Hepatocyte (in vitro differentiated cells): ENCODE results near the gene RUSC1. TPM values are rescaled to one million over a fixed set of nuclear protein-coding genes. Genes with fewer than 3 reads are reported as not detected.

ENCODE experiments used
- DNase-seq: peaks from one replicate; pipeline ENCODE4 v3.0.0-alpha.2; 2016; ENCODE audit warnings: low spot score
- H2AFZ ChIP-seq: fragments of 200-600 bp; sonication (generic); 2 replicates; pipeline ENCODE4 v1.6.0; 2016; ENCODE audit warnings: antibody characterized with exemption, mild to moderate bottlenecking
- H3K27ac ChIP-seq: fragments of 200-600 bp; sonication (generic); 2 replicates; pipeline ENCODE4 v1.5.1; 2016; ENCODE audit warnings: mild to moderate bottlenecking
- H3K27me3 ChIP-seq: fragments of 200-600 bp; sonication (generic); 2 replicates; pipeline ENCODE4 v1.6.1; 2016
- H3K36me3 ChIP-seq: fragments of 200-600 bp; sonication (generic); replicated peaks from 2 replicates; pipeline ENCODE4 v1.5.1; 2016; ENCODE audit warnings: low read depth; ENCODE audit not compliant: insufficient read depth
- H3K4me1 ChIP-seq: fragments of 200-600 bp; sonication (generic); 2 replicates; pipeline ENCODE4 v1.5.1; 2016; ENCODE audit warnings: mild to moderate bottlenecking, moderate library complexity; ENCODE audit not compliant: insufficient read depth
- H3K4me2 ChIP-seq: fragments of 200-600 bp; sonication (generic); 2 replicates; pipeline ENCODE4 v1.6.0; 2016
- H3K4me3 ChIP-seq: fragments of 200-600 bp; sonication (generic); 2 replicates; pipeline ENCODE4 v1.5.1; 2016; ENCODE audit warnings: mild to moderate bottlenecking
- H3K79me2 ChIP-seq: fragments of 200-600 bp; sonication (generic); 2 replicates; pipeline ENCODE4 v1.6.0; 2017; ENCODE audit warnings: mild to moderate bottlenecking
- H3K9me2 ChIP-seq: fragments of 200-600 bp; sonication (generic); replicated peaks from 2 replicates; pipeline ENCODE4 v1.6.0; 2017; ENCODE audit warnings: mild to moderate bottlenecking; ENCODE audit not compliant: insufficient read depth
- H3K9me3 ChIP-seq: fragments of 200-600 bp; sonication (generic); 2 replicates; pipeline ENCODE4 v1.5.1; 2016; ENCODE audit warnings: low read depth, mild to moderate bottlenecking
- H4K20me1 ChIP-seq: fragments of 200-600 bp; sonication (generic); 2 replicates; pipeline ENCODE4 v1.6.0; 2016; ENCODE audit warnings: mild to moderate bottlenecking; ENCODE audit not compliant: insufficient read depth, poor library complexity, severe bottlenecking
- EZH2 ChIP-seq: fragments of 200-600 bp; sonication (generic); IDR thresholded peaks from 2 replicates; pipeline ENCODE4 v1.6.1; 2016; ENCODE audit warnings: antibody characterized with exemption, mild to moderate bottlenecking, borderline replicate concordance
- EZH2phosphoT487 ChIP-seq: fragments of 200-600 bp; sonication (generic); IDR thresholded peaks from one replicate; pipeline ENCODE4 v1.6.1; 2018; ENCODE audit warnings: antibody characterized with exemption, mild to moderate bottlenecking, low read depth, moderate library complexity; ENCODE audit not compliant: unreplicated experiment, severe bottlenecking
- WGBS: methylation state at CpG from one replicate; pipeline ENCODE4 v1.1.6; 2016; ENCODE audit warnings: low lambda C conversion rate; ENCODE audit errors: missing lambda C conversion rate; 5-methylcytosine and 5-hydroxymethylcytosine counted together
- polyA plus RNA-seq: library from polyadenylated mRNA; unstranded; fragments of >200 nt; fragmentation: Nextera tagmentation; extraction: Ambion mirVana; gene quantifications from 2 replicates; pipeline ENCODE4 v1.2.1, GENCODE V29; 2016
- total RNA-seq: library from RNA; depleted of rRNA; stranded (reverse); fragments of >200 nt; gene quantifications from 2 replicates; pipeline ENCODE4 v1.2.3, GENCODE V29; 2014
- TF ChIP-seq, protein P1 (sequence below): fragments of 200-600 bp; sonication (generic); IDR thresholded peaks from 2 replicates; pipeline ENCODE4 v1.5.1; 2016; ENCODE audit warnings: antibody characterized with exemption, mild to moderate bottlenecking; ENCODE audit not compliant: poor library complexity

RUSC1 gene
- total and polyA plus RNA-seq, 2 experiments from 2014 or later, result 22.3 to 48.4 TPM

GRCh38 chr1:155296661-155297060 is 24.0 kb upstream of the RUSC1 start:
- DNase-seq, result no peak
- Histone ChIP-seq H3K4me2 (no peak overlapping the region), H3K36me3 (no peaks in the 10 kb centered on the region), H3K9me2 (no peaks in the 10 kb centered on the region), H3K4me1 (peaks cover 6% of the 10 kb centered on the region), H3K79me2 (no peaks in the 10 kb centered on the region), H3K27me3 (peaks cover 45% of the 10 kb centered on the region), H3K4me3 (no peak overlapping the region), H4K20me1 (no peaks in the 10 kb centered on the region), H3K27ac (no peak overlapping the region), H2AFZ (no peak overlapping the region), H3K9me3 (no peaks in the 10 kb centered on the region)
- 94% methylated on average over 3 of the region's 3 CpGs for WGBS
- TF ChIP-seq, protein P1, sequence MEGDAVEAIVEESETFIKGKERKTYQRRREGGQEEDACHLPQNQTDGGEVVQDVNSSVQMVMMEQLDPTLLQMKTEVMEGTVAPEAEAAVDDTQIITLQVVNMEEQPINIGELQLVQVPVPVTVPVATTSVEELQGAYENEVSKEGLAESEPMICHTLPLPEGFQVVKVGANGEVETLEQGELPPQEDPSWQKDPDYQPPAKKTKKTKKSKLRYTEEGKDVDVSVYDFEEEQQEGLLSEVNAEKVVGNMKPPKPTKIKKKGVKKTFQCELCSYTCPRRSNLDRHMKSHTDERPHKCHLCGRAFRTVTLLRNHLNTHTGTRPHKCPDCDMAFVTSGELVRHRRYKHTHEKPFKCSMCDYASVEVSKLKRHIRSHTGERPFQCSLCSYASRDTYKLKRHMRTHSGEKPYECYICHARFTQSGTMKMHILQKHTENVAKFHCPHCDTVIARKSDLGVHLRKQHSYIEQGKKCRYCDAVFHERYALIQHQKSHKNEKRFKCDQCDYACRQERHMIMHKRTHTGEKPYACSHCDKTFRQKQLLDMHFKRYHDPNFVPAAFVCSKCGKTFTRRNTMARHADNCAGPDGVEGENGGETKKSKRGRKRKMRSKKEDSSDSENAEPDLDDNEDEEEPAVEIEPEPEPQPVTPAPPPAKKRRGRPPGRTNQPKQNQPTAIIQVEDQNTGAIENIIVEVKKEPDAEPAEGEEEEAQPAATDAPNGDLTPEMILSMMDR, result no peak
- TF ChIP-seq EZH2, result no peak
- no peak for TF ChIP-seq EZH2phosphoT487

DNA sequence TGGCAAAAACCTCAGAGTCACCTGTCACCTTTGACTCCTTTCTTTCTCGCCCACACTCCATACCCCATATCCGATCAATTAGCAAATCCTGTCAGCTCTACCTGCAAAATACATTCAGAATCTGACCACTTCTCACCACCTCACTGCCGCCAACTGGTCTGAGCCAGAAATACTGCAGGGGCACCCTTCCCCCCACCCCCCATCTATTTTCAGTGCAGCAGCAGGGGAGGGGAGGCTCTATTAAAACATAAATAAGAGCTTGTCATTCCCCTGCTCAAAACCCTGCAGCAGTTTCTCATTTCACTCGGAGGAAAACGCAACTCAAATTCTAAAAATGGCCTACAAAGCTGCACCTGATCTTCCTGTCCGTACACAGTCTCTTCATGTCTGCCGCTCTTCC is 23.3 kb upstream of the RUSC1 start:
- peaks cover 45% of the 10 kb centered on the region for H3K27me3 ChIP-seq
- no peak overlapping the region for H3K4me3 ChIP-seq
- no peak overlapping the region for H3K27ac ChIP-seq
- WGBS, result 84% methylated on average over 7 of the region's 7 CpGs
- H3K4me2 ChIP-seq, result no peak overlapping the region
- H4K20me1 ChIP-seq, result no peaks in the 10 kb centered on the region
- no peak for DNase-seq
- no peaks in the 10 kb centered on the region for H3K79me2 ChIP-seq
- H3K9me3 ChIP-seq, result no peaks in the 10 kb centered on the region
- TF ChIP-seq EZH2 (no peak), EZH2phosphoT487 (no peak)
- TF ChIP-seq, protein P1, result no peak
- no peak overlapping the region for H2AFZ ChIP-seq
- no peaks in the 10 kb centered on the region for H3K9me2 ChIP-seq
- no peaks in the 10 kb centered on the region for H3K36me3 ChIP-seq
- H3K4me1 ChIP-seq, result peaks cover 6% of the 10 kb centered on the region

DNA sequence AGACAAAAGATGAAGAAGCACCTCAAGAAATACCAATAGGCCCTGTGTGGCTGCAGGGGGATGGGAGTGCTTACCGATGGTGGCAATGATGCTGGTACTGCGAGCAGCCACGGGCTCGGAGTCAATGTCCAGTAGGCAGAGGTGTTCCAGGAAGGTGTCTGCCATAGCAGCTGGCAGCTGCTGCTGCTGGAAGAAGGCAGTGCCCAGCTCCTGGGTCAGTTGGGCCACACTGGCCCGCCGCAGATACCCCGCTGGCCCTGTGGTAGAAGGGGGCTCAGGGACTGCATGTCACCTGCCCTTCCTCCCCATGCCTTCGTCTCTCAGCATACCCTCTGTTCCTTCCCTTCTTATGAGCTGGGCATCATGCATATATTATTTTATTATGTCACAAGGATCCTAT is 20.7 kb upstream of the RUSC1 start:
- Histone ChIP-seq H3K27ac (no peak overlapping the region), H4K20me1 (no peaks in the 10 kb centered on the region), H3K9me3 (no peaks in the 10 kb centered on the region), H2AFZ (no peak overlapping the region), H3K4me3 (no peak overlapping the region), H3K36me3 (no peaks in the 10 kb centered on the region), H3K79me2 (no peaks in the 10 kb centered on the region), H3K4me1 (peaks cover 6% of the 10 kb centered on the region), H3K4me2 (no peak overlapping the region), H3K27me3 (peaks cover 27% of the 10 kb centered on the region), H3K9me2 (no peaks in the 10 kb centered on the region)
- TF ChIP-seq EZH2, result no peak
- TF ChIP-seq, protein P1, result no peak
- no peak for TF ChIP-seq EZH2phosphoT487
- no peak for DNase-seq
- WGBS, result 92% methylated on average over 8 of the region's 8 CpGs
